K562 (cell line): Measurements from ENCODE around the gene USH2A. TPM values are rescaled to one million over a fixed set of nuclear protein-coding genes. Genes with fewer than 3 reads are reported as not detected.

Experiments used
- REST ChIP-seq, 2 experiments: fragments of 450-650 bp; formaldehyde crosslinking in 1 of 2; IDR thresholded peaks; 2 replicates each; pipeline versions ENCODE4 v1.4.0 to v1.6.1; 2014 to 2020; ENCODE audit warnings: mild to moderate bottlenecking in 2 of 2, borderline replicate concordance in 1 of 2, low read depth in 1 of 2
- ZFP30 ChIP-seq: fragments of 250-450 bp; sonication (Bioruptor Pico); IDR thresholded peaks from 2 replicates; pipeline ENCODE4 v1.8.0; 2022; ENCODE audit warnings: moderate library complexity, mild to moderate bottlenecking, inconsistent platforms, borderline replicate concordance
- polyA plus RNA-seq, 8 experiments: library from polyadenylated mRNA; depleted of rRNA in 4 of 8; stranded (reverse) in 5 of 8; unstranded in 3 of 8; fragments of >200 nt; fragmentation: Nextera tagmentation in 2 of 8; fragmentation: Illumina TruSeq in 1 of 8; extraction: Ambion mirVana in 2 of 8; extraction: Trizol in 1 of 8; gene quantifications; 2 replicates each; pipeline versions ENCODE4 v1.2.1 to v1.2.3, GENCODE V29; 2011 to 2014; ENCODE audit warnings: inconsistent platforms in 1 of 8, missing spikeins in 1 of 8
- total RNA-seq, 7 experiments: library from RNA; depleted of rRNA in 6 of 7; stranded (reverse); fragments of >200 nt in 6 of 7; fragmentation: Illumina TruSeq in 2 of 7; extraction: Trizol in 2 of 7; gene quantifications; 2 replicates each; pipeline versions ENCODE4 v1.2.1 to v1.2.3, GENCODE V29; 2011 to 2021; ENCODE audit warnings: low replicate concordance in 1 of 7

The USH2A gene
- total and polyA plus RNA-seq, 9 of the 15 experiments (the other 6 are each of a cell fraction or from before 2014, with no cell fraction given) = under 0.01 TPM; not detected in 7

- TF ChIP-seq REST (IDR thresholded peaks at IDR 0.05; ENCODE audit: borderline replicate concordance) (no peak), REST (CRISPR knock-in tag; IDR thresholded peaks at IDR 0.05; ENCODE audit: low read depth) (no peak), ZFP30 (no peak)
Measured at GRCh38 chr1:215710899-215711225, 712.4 kb downstream of the USH2A start (continued).
